Ascending aorta (tissue), 2 donors: ENCODE measurements around the gene RPS6KA2. TPM values are rescaled to one million over a fixed set of nuclear protein-coding genes. Genes with fewer than 3 reads are reported as not detected.

ENCODE experiments used
- DNase-seq, 2 donors: peaks; one replicate each; pipeline ENCODE4 v3.0.0-alpha.2; 2019; ENCODE audit warnings: low spot score in 2 of 2
- H3K27ac ChIP-seq, 2 donors: fragments of 200-600 bp; sonication (generic); one replicate each; pipeline ENCODE4 v1.5.1; 2016 to 2017; ENCODE audit warnings: mild to moderate bottlenecking in 1 of 2
- H3K27me3 ChIP-seq: fragments of 200-600 bp; sonication (generic); one replicate; pipeline ENCODE4 v1.5.1; 2017
- H3K36me3 ChIP-seq, 2 donors: fragments of 200-600 bp; sonication (generic); one replicate each; pipeline ENCODE4 v1.5.1; 2016
- H3K4me1 ChIP-seq, 2 donors: fragments of 200-600 bp; sonication (generic); one replicate each; pipeline ENCODE4 v1.5.1; 2016 to 2017; ENCODE audit warnings: mild to moderate bottlenecking in 1 of 2
- H3K4me3 ChIP-seq, 2 donors: fragments of 200-600 bp; sonication (generic); one replicate each; pipeline ENCODE4 v1.5.1; 2016 to 2017; ENCODE audit warnings: mild to moderate bottlenecking in 1 of 2
- H3K9me3 ChIP-seq, 2 donors: fragments of 200-600 bp; sonication (generic); one replicate each; pipeline ENCODE4 v1.5.1; 2016
- CTCF ChIP-seq, 3 experiments: fragments of 200-600 bp in 2 of 3; fragments of 450-650 bp in 1 of 3; sonication (generic) in 2 of 3; IDR thresholded peaks; one replicate each; pipeline ENCODE4 v1.5.1; 2016 to 2019; ENCODE audit warnings: antibody characterized with exemption in 3 of 3, mild to moderate bottlenecking in 1 of 3, moderate library complexity in 1 of 3
- intact Hi-C: fragments of 100-400 bp; cut with DNase I; formaldehyde crosslinking; loops from one replicate; pipeline ENCODE4 v1.15.1; 2023
- total RNA-seq: library from RNA; depleted of rRNA; stranded (reverse); fragments of >200 nt; gene quantifications from one replicate; pipeline ENCODE4 v1.1.0, GENCODE V29; 2016

RPS6KA2 gene
- total RNA-seq, 1 donor from 2014 or later: 196 TPM

- H3K36me3 ChIP-seq: no peaks in the 10 kb centered on the region
- H3K4me1 ChIP-seq: no peaks in the 10 kb centered on the region
- DNase-seq: no peak
- no peaks in the 10 kb centered on the region for H3K9me3 ChIP-seq
- intact Hi-C loops: no loop called here
- no peaks in the 10 kb centered on the region for H3K27me3 ChIP-seq
- no peak for TF ChIP-seq CTCF (IDR thresholded peaks at IDR 0.05)
- no peak overlapping the region for H3K4me3 ChIP-seq
- no peak overlapping the region for H3K27ac ChIP-seq
Observed at GRCh38 chr6:166588691-166589336, 38.2 kb downstream of the RPS6KA2 start.

- Histone ChIP-seq H3K4me3 (no peak overlapping the region), H3K9me3 (no peaks in the 10 kb centered on the region), H3K27me3 (no peaks in the 10 kb centered on the region), H3K36me3 (no peaks in the 10 kb centered on the region), H3K4me1 (no peaks in the 10 kb centered on the region), H3K27ac (no peak overlapping the region)
- TF ChIP-seq CTCF (IDR thresholded peaks at IDR 0.05): no peak
- no peak for DNase-seq
- intact Hi-C loops: no loop called here
Observed at GRCh38 chr6:166587631-166588413, 39.2 kb downstream of the RPS6KA2 start.

GRCh38 chr6:166586424-166587156 is 40.5 kb downstream of the RPS6KA2 start, which contains the start of gene RAMACL:
Gene RAMACL, minus strand, starts transcription at chr6:166586678. Its CDS starts 201 bp downstream, at chr6:166586477.
- no peak for TF ChIP-seq CTCF (IDR thresholded peaks at IDR 0.05)
- no peaks in the 10 kb centered on the region for H3K27me3 ChIP-seq
- H3K9me3 ChIP-seq: no peaks in the 10 kb centered on the region
- H3K4me3 ChIP-seq: no peak within 1 kb of the TSS
- intact Hi-C loops: no loop called here
- H3K27ac ChIP-seq: no peak within 1 kb of the TSS
- no peak for DNase-seq
- H3K4me1 ChIP-seq: no peaks in the 10 kb centered on the region
- H3K36me3 ChIP-seq: no peaks in the 10 kb centered on the region

GRCh38 chr6:166584853-166585429 is 42.1 kb downstream of the RPS6KA2 start:
- no peaks in the 10 kb centered on the region for H3K4me1 ChIP-seq
- DNase-seq: no peak
- H3K4me3 ChIP-seq: no peak overlapping the region
- no peaks in the 10 kb centered on the region for H3K9me3 ChIP-seq
- no peak for TF ChIP-seq CTCF (IDR thresholded peaks at IDR 0.05)
- no peak overlapping the region for H3K27ac ChIP-seq
- intact Hi-C loops: no loop called here
- H3K36me3 ChIP-seq: no peaks in the 10 kb centered on the region
- H3K27me3 ChIP-seq: no peaks in the 10 kb centered on the region

GRCh38 chr6:166584155-166584554 is 42.9 kb downstream of the RPS6KA2 start:
- intact Hi-C loops: no loop called here
- no peak overlapping the region for H3K4me3 ChIP-seq
- no peaks in the 10 kb centered on the region for H3K36me3 ChIP-seq
- no peaks in the 10 kb centered on the region for H3K9me3 ChIP-seq
- H3K4me1 ChIP-seq: no peaks in the 10 kb centered on the region
- no peak overlapping the region for H3K27ac ChIP-seq
- TF ChIP-seq CTCF (IDR thresholded peaks at IDR 0.05): no peak
- DNase-seq: no peak
- H3K27me3 ChIP-seq: no peaks in the 10 kb centered on the region
